GM23338 (cell line): ENCODE results near the gene HNRNPAB.

Source experiments
- CREB1 ChIP-seq: fragments of 250-450 bp; sonication (Bioruptor Pico); IDR thresholded peaks from 2 replicates; pipeline ENCODE4 v1.5.0; 2020; ENCODE audit warnings: low read depth, mild to moderate bottlenecking, moderate library complexity
- CTCF ChIP-seq, 2 experiments: fragments of 200-600 bp in 1 of 2; sonication (generic) in 1 of 2; conservative IDR thresholded peaks; 2 replicates each; pipeline versions ENCODE4 v1.5.1 to v1.6.1; 2016 to 2017; ENCODE audit warnings: antibody characterized with exemption in 2 of 2, low read depth in 2 of 2, mild to moderate bottlenecking in 2 of 2, moderate library complexity in 1 of 2
- ETS1 ChIP-seq: IDR thresholded peaks from 2 replicates; pipeline ENCODE4 v1.6.1; 2016; ENCODE audit warnings: antibody characterized with exemption
- EZH2 ChIP-seq: fragments of 200-600 bp; sonication (generic); IDR thresholded peaks from one replicate; pipeline ENCODE4 v1.8.0; 2017; ENCODE audit warnings: antibody characterized with exemption, mild to moderate bottlenecking, low read depth; ENCODE audit not compliant: unreplicated experiment
- EZH2phosphoT487 ChIP-seq: fragments of 200-600 bp; sonication (generic); IDR thresholded peaks from one replicate; pipeline ENCODE4 v1.8.1; 2018; ENCODE audit warnings: antibody characterized with exemption; ENCODE audit not compliant: unreplicated experiment
- JUNB ChIP-seq: IDR thresholded peaks from one replicate; pipeline ENCODE4 v1.6.1; 2016; ENCODE audit warnings: antibody characterized with exemption; ENCODE audit not compliant: unreplicated experiment
- NANOG ChIP-seq: IDR thresholded peaks from 2 replicates; pipeline ENCODE4 v1.6.1; 2016; ENCODE audit warnings: antibody characterized with exemption, borderline replicate concordance
- POLR2AphosphoS5 ChIP-seq: IDR thresholded peaks from 2 replicates; pipeline ENCODE4 v1.6.1; 2016; ENCODE audit warnings: antibody characterized with exemption, low read depth
- REST ChIP-seq: IDR thresholded peaks from one replicate; pipeline ENCODE4 v1.6.1; 2018; ENCODE audit warnings: antibody characterized with exemption; ENCODE audit not compliant: unreplicated experiment
- STAT1 ChIP-seq: IDR thresholded peaks from one replicate; pipeline ENCODE4 v1.6.1; 2016; ENCODE audit warnings: antibody characterized with exemption; ENCODE audit not compliant: unreplicated experiment
- ZNF462 ChIP-seq: fragments of 250-450 bp; sonication (Bioruptor Pico); IDR thresholded peaks from 2 replicates; pipeline ENCODE4 v1.5.0; 2020; ENCODE audit warnings: mild to moderate bottlenecking, moderate library complexity

GRCh38 chr5:178155065-178155464 is 49.3 kb upstream of the HNRNPAB start:
- TF ChIP-seq CTCF (conservative IDR thresholded peaks at IDR 0.05; ENCODE audit: low read depth in 2 of 2), result no peak
- TF ChIP-seq POLR2AphosphoS5, result no peak
- TF ChIP-seq EZH2phosphoT487, result no peak
- TF ChIP-seq CREB1, result no peak
- no peak for TF ChIP-seq EZH2
- TF ChIP-seq STAT1, result no peak
- TF ChIP-seq ETS1, result no peak
- no peak for TF ChIP-seq JUNB
- no peak for TF ChIP-seq REST
- no peak for TF ChIP-seq NANOG
- TF ChIP-seq ZNF462, result no peak
